ENCODE data around the gene MAP3K3. TPM values are rescaled to one million over a fixed set of nuclear protein-coding genes. Genes with fewer than 3 reads are reported as not detected.

Gene MAP3K3
- total and polyA plus RNA-seq, 2 experiments from 2014 or later, result 6.1 to 24.6 TPM

- TF ChIP-seq, protein P1, sequence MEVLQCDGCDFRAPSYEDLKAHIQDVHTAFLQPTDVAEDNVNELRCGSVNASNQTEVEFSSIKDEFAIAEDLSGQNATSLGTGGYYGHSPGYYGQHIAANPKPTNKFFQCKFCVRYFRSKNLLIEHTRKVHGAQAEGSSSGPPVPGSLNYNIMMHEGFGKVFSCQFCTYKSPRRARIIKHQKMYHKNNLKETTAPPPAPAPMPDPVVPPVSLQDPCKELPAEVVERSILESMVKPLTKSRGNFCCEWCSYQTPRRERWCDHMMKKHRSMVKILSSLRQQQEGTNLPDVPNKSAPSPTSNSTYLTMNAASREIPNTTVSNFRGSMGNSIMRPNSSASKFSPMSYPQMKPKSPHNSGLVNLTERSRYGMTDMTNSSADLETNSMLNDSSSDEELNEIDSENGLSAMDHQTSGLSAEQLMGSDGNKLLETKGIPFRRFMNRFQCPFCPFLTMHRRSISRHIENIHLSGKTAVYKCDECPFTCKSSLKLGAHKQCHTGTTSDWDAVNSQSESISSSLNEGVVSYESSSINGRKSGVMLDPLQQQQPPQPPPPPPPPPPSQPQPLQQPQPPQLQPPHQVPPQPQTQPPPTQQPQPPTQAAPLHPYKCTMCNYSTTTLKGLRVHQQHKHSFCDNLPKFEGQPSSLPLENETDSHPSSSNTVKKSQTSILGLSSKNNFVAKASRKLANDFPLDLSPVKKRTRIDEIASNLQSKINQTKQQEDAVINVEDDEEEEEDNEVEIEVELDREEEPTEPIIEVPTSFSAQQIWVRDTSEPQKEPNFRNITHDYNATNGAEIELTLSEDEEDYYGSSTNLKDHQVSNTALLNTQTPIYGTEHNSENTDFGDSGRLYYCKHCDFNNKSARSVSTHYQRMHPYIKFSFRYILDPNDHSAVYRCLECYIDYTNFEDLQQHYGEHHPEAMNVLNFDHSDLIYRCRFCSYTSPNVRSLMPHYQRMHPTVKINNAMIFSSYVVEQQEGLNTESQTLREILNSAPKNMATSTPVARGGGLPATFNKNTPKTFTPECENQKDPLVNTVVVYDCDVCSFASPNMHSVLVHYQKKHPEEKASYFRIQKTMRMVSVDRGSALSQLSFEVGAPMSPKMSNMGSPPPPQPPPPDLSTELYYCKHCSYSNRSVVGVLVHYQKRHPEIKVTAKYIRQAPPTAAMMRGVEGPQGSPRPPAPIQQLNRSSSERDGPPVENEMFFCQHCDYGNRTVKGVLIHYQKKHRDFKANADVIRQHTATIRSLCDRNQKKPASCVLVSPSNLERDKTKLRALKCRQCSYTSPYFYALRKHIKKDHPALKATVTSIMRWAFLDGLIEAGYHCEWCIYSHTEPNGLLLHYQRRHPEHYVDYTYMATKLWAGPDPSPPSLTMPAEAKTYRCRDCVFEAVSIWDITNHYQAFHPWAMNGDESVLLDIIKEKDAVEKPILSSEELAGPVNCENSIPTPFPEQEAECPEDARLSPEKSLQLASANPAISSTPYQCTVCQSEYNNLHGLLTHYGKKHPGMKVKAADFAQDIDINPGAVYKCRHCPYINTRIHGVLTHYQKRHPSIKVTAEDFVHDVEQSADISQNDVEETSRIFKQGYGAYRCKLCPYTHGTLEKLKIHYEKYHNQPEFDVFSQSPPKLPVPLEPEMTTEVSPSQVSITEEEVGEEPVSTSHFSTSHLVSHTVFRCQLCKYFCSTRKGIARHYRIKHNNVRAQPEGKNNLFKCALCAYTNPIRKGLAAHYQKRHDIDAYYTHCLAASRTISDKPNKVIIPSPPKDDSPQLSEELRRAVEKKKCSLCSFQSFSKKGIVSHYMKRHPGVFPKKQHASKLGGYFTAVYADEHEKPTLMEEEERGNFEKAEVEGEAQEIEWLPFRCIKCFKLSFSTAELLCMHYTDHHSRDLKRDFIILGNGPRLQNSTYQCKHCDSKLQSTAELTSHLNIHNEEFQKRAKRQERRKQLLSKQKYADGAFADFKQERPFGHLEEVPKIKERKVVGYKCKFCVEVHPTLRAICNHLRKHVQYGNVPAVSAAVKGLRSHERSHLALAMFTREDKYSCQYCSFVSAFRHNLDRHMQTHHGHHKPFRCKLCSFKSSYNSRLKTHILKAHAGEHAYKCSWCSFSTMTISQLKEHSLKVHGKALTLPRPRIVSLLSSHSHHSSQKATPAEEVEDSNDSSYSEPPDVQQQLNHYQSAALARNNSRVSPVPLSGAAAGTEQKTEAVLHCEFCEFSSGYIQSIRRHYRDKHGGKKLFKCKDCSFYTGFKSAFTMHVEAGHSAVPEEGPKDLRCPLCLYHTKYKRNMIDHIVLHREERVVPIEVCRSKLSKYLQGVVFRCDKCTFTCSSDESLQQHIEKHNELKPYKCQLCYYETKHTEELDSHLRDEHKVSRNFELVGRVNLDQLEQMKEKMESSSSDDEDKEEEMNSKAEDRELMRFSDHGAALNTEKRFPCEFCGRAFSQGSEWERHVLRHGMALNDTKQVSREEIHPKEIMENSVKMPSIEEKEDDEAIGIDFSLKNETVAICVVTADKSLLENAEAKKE (CRISPR knock-in tag; IDR thresholded peaks at IDR 0.05), result no peak
- TF ChIP-seq EZH2 (IDR thresholded peaks at IDR 0.05; ENCODE audit: low read depth, unreplicated experiment) (no peak), ETS1 (IDR thresholded peaks at IDR 0.05) (no peak), STAT1 (IDR thresholded peaks at IDR 0.05; ENCODE audit: unreplicated experiment) (no peak), JUNB (IDR thresholded peaks at IDR 0.05; ENCODE audit: unreplicated experiment) (no peak)
- TF ChIP-seq, protein P2, sequence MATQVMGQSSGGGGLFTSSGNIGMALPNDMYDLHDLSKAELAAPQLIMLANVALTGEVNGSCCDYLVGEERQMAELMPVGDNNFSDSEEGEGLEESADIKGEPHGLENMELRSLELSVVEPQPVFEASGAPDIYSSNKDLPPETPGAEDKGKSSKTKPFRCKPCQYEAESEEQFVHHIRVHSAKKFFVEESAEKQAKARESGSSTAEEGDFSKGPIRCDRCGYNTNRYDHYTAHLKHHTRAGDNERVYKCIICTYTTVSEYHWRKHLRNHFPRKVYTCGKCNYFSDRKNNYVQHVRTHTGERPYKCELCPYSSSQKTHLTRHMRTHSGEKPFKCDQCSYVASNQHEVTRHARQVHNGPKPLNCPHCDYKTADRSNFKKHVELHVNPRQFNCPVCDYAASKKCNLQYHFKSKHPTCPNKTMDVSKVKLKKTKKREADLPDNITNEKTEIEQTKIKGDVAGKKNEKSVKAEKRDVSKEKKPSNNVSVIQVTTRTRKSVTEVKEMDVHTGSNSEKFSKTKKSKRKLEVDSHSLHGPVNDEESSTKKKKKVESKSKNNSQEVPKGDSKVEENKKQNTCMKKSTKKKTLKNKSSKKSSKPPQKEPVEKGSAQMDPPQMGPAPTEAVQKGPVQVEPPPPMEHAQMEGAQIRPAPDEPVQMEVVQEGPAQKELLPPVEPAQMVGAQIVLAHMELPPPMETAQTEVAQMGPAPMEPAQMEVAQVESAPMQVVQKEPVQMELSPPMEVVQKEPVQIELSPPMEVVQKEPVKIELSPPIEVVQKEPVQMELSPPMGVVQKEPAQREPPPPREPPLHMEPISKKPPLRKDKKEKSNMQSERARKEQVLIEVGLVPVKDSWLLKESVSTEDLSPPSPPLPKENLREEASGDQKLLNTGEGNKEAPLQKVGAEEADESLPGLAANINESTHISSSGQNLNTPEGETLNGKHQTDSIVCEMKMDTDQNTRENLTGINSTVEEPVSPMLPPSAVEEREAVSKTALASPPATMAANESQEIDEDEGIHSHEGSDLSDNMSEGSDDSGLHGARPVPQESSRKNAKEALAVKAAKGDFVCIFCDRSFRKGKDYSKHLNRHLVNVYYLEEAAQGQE (IDR thresholded peaks at IDR 0.05; ENCODE audit: unreplicated experiment), result no peak
Observed at GRCh38 chr17:63598281-63598680, 23.9 kb upstream of the MAP3K3 start (continued).
